IPS DF 6.9 (cell line): ENCODE results near the gene SEC14L2.

Experiments
- DNase-seq: peaks from one replicate; pipeline ENCODE4 v3.0.0-alpha.2; 2013; ENCODE audit warnings: low read depth, low spot score
- H3K27ac ChIP-seq: one replicate; pipeline ENCODE4 v1.5.1; 2013; ENCODE audit warnings: low read length, control low read depth
- H3K27me3 ChIP-seq: 2 replicates; pipeline ENCODE4 v1.6.1; 2013; ENCODE audit warnings: mild to moderate bottlenecking, low read length; ENCODE audit not compliant: control insufficient read depth, insufficient read depth
- H3K36me3 ChIP-seq: 2 replicates; pipeline ENCODE4 v1.6.1; 2013; ENCODE audit warnings: low read length; ENCODE audit not compliant: control insufficient read depth, insufficient read depth
- H3K4me1 ChIP-seq: 2 replicates; pipeline ENCODE4 v1.6.1; 2013; ENCODE audit warnings: low read length; ENCODE audit not compliant: control insufficient read depth, insufficient read depth
- H3K4me3 ChIP-seq: 2 replicates; pipeline ENCODE4 v1.5.1; 2013; ENCODE audit warnings: mild to moderate bottlenecking, low read length
- H3K9me3 ChIP-seq: 2 replicates; pipeline ENCODE4 v1.6.1; 2013; ENCODE audit warnings: low read length, inconsistent platforms; ENCODE audit not compliant: control insufficient read depth, insufficient read depth
- WGBS: extraction: QIAGEN DNeasy Blood & Tissue Kit; methylation state at CpG from one replicate; pipeline ENCODE4 v1.1.7; 2013; ENCODE audit warnings: mixed read lengths, missing lambda C conversion rate; ENCODE audit not compliant: insufficient read length, insufficient coverage; 5-methylcytosine and 5-hydroxymethylcytosine counted together

Gene SEC14L2

DNA sequence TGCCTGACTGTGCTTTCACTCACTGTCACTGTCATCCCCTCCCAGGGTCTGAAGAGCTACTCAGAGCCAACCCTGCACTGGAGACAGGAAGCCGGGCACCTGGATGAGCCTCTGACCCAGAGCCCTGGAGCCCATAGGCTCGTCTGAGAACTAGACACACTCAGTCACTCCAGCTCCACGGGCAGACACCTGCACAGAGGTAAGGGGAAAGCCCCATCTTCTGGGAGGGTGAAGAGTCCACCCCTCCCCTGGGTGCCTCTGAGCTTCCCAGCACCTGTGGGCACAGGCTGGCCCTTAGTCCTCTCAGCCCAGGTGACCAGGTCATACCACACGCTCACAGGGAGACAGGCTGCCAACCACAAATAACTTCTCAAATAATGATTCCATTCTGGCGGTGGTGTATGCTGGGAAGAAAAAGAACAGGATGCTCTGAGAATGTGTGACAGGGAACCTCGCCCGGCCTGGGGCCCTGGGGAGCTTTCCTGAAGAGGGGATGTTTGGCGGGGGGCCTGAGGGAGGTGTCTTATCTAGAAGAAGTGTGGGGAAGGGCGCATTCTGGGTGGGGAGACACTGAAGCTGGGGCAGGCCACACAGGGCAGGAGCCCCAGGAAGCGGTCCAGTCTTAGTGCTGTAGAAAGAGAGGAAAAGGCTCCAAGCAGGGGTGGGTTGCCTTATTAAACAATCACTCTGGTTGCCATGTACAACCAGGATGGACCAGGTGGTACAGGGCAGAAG lies 34.7 kb upstream of the SEC14L2 start:
- no peak overlapping the region for H3K27ac ChIP-seq
- H3K36me3 ChIP-seq, result 0 out of 2 replicates have a peak, but pooled peaks cover 2% of the 10 kb centered on the region
- H3K4me3 ChIP-seq, result no peak overlapping the region
- peaks cover 6% of the 10 kb centered on the region for H3K4me1 ChIP-seq
- H3K27me3 ChIP-seq, result no peaks in the 10 kb centered on the region
- no CpG with 5 or more reads among the region's 10 CpGs for WGBS
- DNase-seq, result no peak
- H3K9me3 ChIP-seq, result no peaks in the 10 kb centered on the region

- H3K4me1 ChIP-seq, result peaks cover 6% of the 10 kb centered on the region
Measured at GRCh38 chr22:30362651-30363281, 34.1 kb upstream of the SEC14L2 start.

DNA sequence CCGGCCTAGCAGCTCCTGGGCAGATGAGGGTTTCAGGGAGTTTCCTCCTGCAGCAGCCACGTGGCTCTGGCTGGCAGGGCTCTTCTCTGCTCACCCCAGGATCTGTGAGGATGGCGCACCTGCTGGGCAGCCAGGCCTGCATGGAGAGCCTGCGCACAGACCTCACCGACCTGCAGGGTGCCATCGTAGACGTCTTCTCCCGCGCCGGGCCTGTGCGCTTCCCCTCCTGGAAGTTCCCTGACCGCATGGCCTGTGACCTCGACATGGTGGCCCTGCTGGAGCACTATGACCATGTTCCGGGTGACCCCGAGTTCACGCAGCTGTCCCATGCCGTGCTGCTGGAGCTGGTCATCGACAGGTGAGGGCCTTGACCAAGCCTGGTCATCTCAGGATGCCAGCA lies 30.9 kb upstream of the SEC14L2 start:
- H3K27ac ChIP-seq, result no peak overlapping the region
- no peak for DNase-seq
- H3K36me3 ChIP-seq, result 0 out of 2 replicates have a peak, but pooled peaks cover 2% of the 10 kb centered on the region

More at GRCh38 chr22:30362651-30363281, 34.1 kb upstream of the SEC14L2 start:
- no peaks in the 10 kb centered on the region for H3K9me3 ChIP-seq
- DNase-seq, result no peak
- 0 out of 2 replicates have a peak, but pooled peaks cover 2% of the 10 kb centered on the region for H3K36me3 ChIP-seq
- no peak overlapping the region for H3K27ac ChIP-seq
- WGBS, result no CpG with 5 or more reads among the region's 7 CpGs
- H3K27me3 ChIP-seq, result no peaks in the 10 kb centered on the region
- H3K4me3 ChIP-seq, result no peak overlapping the region

DNA sequence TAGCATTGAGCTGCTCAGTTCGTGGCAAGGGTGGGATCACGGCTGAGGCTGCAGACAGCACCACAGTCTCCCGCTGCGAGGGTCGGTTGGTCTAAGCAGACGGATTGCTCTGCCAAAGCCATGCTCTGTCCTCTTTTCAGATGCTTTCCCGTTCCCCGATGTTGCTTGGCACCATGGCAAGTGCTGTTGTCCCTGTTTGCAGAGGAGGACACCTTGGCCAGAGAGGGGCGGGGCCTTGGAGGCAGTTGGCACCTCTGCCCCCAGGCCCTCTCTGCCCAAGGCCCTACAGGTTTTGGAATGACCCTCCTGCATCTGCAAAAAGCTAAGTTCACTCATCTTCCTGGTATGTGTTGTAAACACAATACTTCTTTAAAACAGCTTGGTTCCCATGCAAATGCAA lies 28.4 kb upstream of the SEC14L2 start:
- Histone ChIP-seq H3K4me1 (no peaks in the 10 kb centered on the region), H3K27ac (no peak overlapping the region), H3K9me3 (no peaks in the 10 kb centered on the region), H3K4me3 (no peak overlapping the region), H3K36me3 (0 out of 2 replicates have a peak, but pooled peaks cover 2% of the 10 kb centered on the region), H3K27me3 (no peaks in the 10 kb centered on the region)
- no peak for DNase-seq
- no CpG with 5 or more reads among the region's 9 CpGs for WGBS

More for the DNA sequence above, 30.9 kb upstream of the SEC14L2 start:
- Histone ChIP-seq H3K9me3 (no peaks in the 10 kb centered on the region), H3K4me3 (no peak overlapping the region), H3K27me3 (no peaks in the 10 kb centered on the region), H3K4me1 (peaks cover 4% of the 10 kb centered on the region; the same call in 1 of the 2 replicates)
- WGBS, result no CpG with 5 or more reads among the region's 18 CpGs

- H3K9me3 ChIP-seq, result no peaks in the 10 kb centered on the region
- no peak overlapping the region for H3K27ac ChIP-seq
- DNase-seq, result no peak
- no CpG with 5 or more reads among the region's 19 CpGs for WGBS
- 0 out of 2 replicates have a peak, but pooled peaks cover 2% of the 10 kb centered on the region for H3K36me3 ChIP-seq
- no peaks in the 10 kb centered on the region for H3K4me1 ChIP-seq
- H3K27me3 ChIP-seq, result no peaks in the 10 kb centered on the region
- no peak overlapping the region for H3K4me3 ChIP-seq
Measured at GRCh38 chr22:30370641-30371230, 26.1 kb upstream of the SEC14L2 start.

DNA sequence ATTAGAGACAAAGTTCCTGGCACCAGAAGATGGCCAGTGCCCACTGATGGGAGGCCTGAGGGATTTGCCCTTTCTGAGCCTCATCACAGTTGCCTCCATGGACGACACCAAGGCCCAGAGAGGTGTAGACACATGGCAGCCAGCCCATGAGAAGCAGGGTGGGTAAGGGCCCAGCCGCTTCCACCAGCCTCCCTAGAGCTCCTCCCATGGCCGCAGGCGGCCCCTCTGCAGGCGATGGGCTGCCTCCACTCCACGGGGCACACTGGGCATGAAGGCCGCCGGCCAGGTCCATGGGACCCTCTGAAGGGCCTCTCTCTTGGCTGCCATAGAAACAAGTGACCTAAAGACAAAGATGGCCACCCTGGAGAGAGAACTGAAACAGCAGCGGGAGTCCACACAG lies 25.5 kb upstream of the SEC14L2 start:
- H3K27ac ChIP-seq, result no peak overlapping the region
- H3K4me1 ChIP-seq, result no peaks in the 10 kb centered on the region
- DNase-seq, result no peak
- H3K36me3 ChIP-seq, result no peaks in the 10 kb centered on the region
- H3K4me3 ChIP-seq, result no peak overlapping the region
- no peaks in the 10 kb centered on the region for H3K9me3 ChIP-seq
- WGBS, result no CpG with 5 or more reads among the region's 9 CpGs
- H3K27me3 ChIP-seq, result no peaks in the 10 kb centered on the region

DNA sequence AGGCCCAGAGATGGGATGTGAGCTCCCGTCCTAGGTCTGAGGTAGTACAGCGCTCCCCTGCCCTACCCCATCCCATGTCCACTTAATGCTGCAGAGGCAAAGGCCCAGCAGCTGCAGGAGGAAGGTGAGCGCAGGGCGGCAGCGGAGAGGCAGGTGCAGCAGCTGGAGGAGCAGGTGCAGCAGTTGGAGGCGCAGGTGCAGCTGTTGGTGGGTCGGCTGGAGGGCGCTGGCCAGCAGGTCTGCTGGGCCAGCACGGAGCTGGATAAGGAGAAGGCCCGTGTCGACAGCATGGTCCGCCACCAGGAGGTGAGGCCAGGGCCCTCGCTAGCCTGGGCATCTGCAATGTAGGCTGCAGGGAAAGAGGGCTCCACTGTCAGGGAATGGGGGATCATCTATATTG lies 24.8 kb upstream of the SEC14L2 start:
- DNase-seq, result no peak
- Histone ChIP-seq H3K27me3 (no peaks in the 10 kb centered on the region), H3K4me3 (no peak overlapping the region), H3K9me3 (no peaks in the 10 kb centered on the region), H3K36me3 (no peaks in the 10 kb centered on the region), H3K4me1 (no peaks in the 10 kb centered on the region), H3K27ac (no peak overlapping the region)
- WGBS, result no CpG with 5 or more reads among the region's 13 CpGs

GRCh38 chr22:30372915-30373314 lies 23.9 kb upstream of the SEC14L2 start:
- Histone ChIP-seq H3K36me3 (no peaks in the 10 kb centered on the region), H3K4me3 (no peak overlapping the region), H3K9me3 (no peaks in the 10 kb centered on the region), H3K27me3 (no peaks in the 10 kb centered on the region), H3K27ac (no peak overlapping the region), H3K4me1 (no peaks in the 10 kb centered on the region)
- WGBS, result no CpG with 5 or more reads among the region's 8 CpGs
- DNase-seq, result no peak

- Histone ChIP-seq H3K9me3 (no peaks in the 10 kb centered on the region), H3K27me3 (no peaks in the 10 kb centered on the region), H3K4me3 (no peak overlapping the region), H3K4me1 (no peaks in the 10 kb centered on the region), H3K27ac (no peak overlapping the region), H3K36me3 (no peaks in the 10 kb centered on the region)
- no CpG with 5 or more reads among the region's 33 CpGs for WGBS
- no peak for DNase-seq
Measured at GRCh38 chr22:30373331-30374325, 23.2 kb upstream of the SEC14L2 start.
